GM12878 (cell line): ENCODE measurements around the gene CAPN14. TPM values are rescaled to one million over a fixed set of nuclear protein-coding genes. Genes with fewer than 3 reads are reported as not detected.

ENCODE experiments used
- ATAC-seq: fragments of 200-7000 bp; cut with Tn5 transposase; 3 replicates; pipeline ENCODE4 v1.9.1; 2020; ENCODE audit warnings: mild to moderate bottlenecking, moderate library complexity
- BruUV-seq: library from RNA; stranded (reverse); fragments of 400-500 nt; replicated peaks from 2 replicates; lab custom pipeline; 2021; lab: Mats Ljungman, UMichigan
- CTCF ChIA-PET: fragments of 300-600 bp; sonication (Branson Sonifier 250); formaldehyde crosslinking; extraction: SDS; loops from one replicate; lab custom pipeline; 2021; ENCODE audit warnings: inconsistent platforms; lab: Yijun Ruan, JAX
- POLR2A ChIA-PET: fragments of 350-600 bp; formaldehyde crosslinking; extraction: SDS; loops from one replicate; lab custom pipeline; 2021; ENCODE audit warnings: inconsistent platforms; lab: Charles Lee
- RAD21 ChIA-PET: fragments of 300-600 bp; sonication (Branson Sonifier 250); formaldehyde crosslinking; loops from one replicate; lab custom pipeline; 2023; ENCODE audit warnings: antibody characterized with exemption; ENCODE audit not compliant: unreplicated experiment; lab: Charles Lee
- SMC1A ChIA-PET: fragments of 300-600 bp; sonication (Branson Sonifier 250); formaldehyde crosslinking; loops from one replicate; lab custom pipeline; 2023; ENCODE audit not compliant: unreplicated experiment, uncharacterized antibody; lab: Charles Lee
- DNase-seq: peaks from one replicate; pipeline ENCODE4 v3.0.0-alpha.2; 2011; ENCODE audit warnings: low read depth, low spot score
- FAIRE-seq: peaks from 3 replicates; lab custom pipeline; 2011; peaks lifted over from hg19 to GRCh38; lab: Jason Lieb, UNC
- H2AFZ ChIP-seq: 2 replicates; pipeline ENCODE4 v1.6.0; 2011; ENCODE audit warnings: low read depth, low read length, control low read depth; ENCODE audit not compliant: control insufficient read depth
- H3K27ac ChIP-seq: 2 replicates; pipeline ENCODE4 v1.5.1; 2011; ENCODE audit warnings: control low read depth; ENCODE audit not compliant: control insufficient read depth, insufficient read depth
- H3K27me3 ChIP-seq, 2 experiments: replicated peaks in 1 of 2; 2 replicates each; pipeline versions ENCODE4 v1.6.0 to v1.6.1; 2011; ENCODE audit warnings: low read length in 1 of 2; ENCODE audit not compliant: control insufficient read depth in 2 of 2, insufficient read depth in 2 of 2
- H3K36me3 ChIP-seq, 2 experiments: 2 replicates each; pipeline ENCODE4 v1.5.1; 2011; ENCODE audit warnings: low read length in 1 of 2; ENCODE audit not compliant: control insufficient read depth in 2 of 2, insufficient read depth in 2 of 2
- H3K4me1 ChIP-seq: 2 replicates; pipeline ENCODE4 v1.6.1; 2011; ENCODE audit warnings: mild to moderate bottlenecking, low read length, moderate library complexity, mixed read lengths; ENCODE audit not compliant: control insufficient read depth, insufficient read depth
- H3K4me2 ChIP-seq: 2 replicates; pipeline ENCODE4 v1.6.0; 2011; ENCODE audit warnings: control low read depth; ENCODE audit not compliant: control insufficient read depth, insufficient read depth
- H3K4me3 ChIP-seq: fragments of 200-600 bp; sonication (generic); 2 replicates; pipeline ENCODE4 v1.5.1; 2016
- H3K79me2 ChIP-seq: 2 replicates; pipeline ENCODE4 v1.6.0; 2011; ENCODE audit warnings: low read length; ENCODE audit not compliant: control insufficient read depth, insufficient read depth
- H3K9ac ChIP-seq: 2 replicates; pipeline ENCODE4 v1.8.0; 2011; ENCODE audit warnings: low read length, control low read depth, mixed read lengths; ENCODE audit not compliant: control insufficient read depth, insufficient read depth
- H3K9me3 ChIP-seq: replicated peaks from 3 replicates; pipeline ENCODE4 v1.5.1; 2011; ENCODE audit warnings: mild to moderate bottlenecking, low read length; ENCODE audit not compliant: control insufficient read depth, insufficient read depth
- H4K20me1 ChIP-seq: 2 replicates; pipeline ENCODE4 v1.6.0; 2011; ENCODE audit not compliant: control insufficient read depth, insufficient read depth
- BRCA1 ChIP-seq: IDR thresholded peaks from 2 replicates; pipeline ENCODE4 v1.6.1; 2011; ENCODE audit warnings: low read depth, low read length, improper control_type of control experiment
- HDAC6 ChIP-seq: fragments of 200-600 bp; sonication (generic); IDR thresholded peaks from one replicate; pipeline ENCODE4 v1.8.0; 2017; ENCODE audit warnings: antibody characterized with exemption; ENCODE audit not compliant: unreplicated experiment
- JUNB ChIP-seq: IDR thresholded peaks from 2 replicates; pipeline ENCODE4 v1.6.1; 2016; ENCODE audit warnings: antibody characterized with exemption, mild to moderate bottlenecking
- MEF2A ChIP-seq: IDR thresholded peaks from 2 replicates; pipeline ENCODE4 v1.6.1; 2011; ENCODE audit warnings: low read depth, mild to moderate bottlenecking, low read length, moderate library complexity; ENCODE audit not compliant: insufficient read depth
- MTA2 ChIP-seq: fragments of 450-650 bp; IDR thresholded peaks from 2 replicates; pipeline ENCODE4 v1.6.1; 2016; ENCODE audit warnings: low read depth, mild to moderate bottlenecking, moderate library complexity
- MXI1 ChIP-seq: fragments of 150-350 bp; IDR thresholded peaks from 2 replicates; pipeline ENCODE4 v1.6.1; 2011; ENCODE audit warnings: low read depth, mild to moderate bottlenecking, inconsistent platforms, low read length, improper control_type of control experiment
- NFIC ChIP-seq: IDR thresholded peaks from 2 replicates; pipeline ENCODE4 v1.6.1; 2012; ENCODE audit warnings: low read depth, mild to moderate bottlenecking, inconsistent platforms, low read length, moderate library complexity
- PAX5 ChIP-seq: IDR thresholded peaks from 2 replicates; pipeline ENCODE4 v1.6.1; 2011; ENCODE audit warnings: low read depth, low read length, borderline replicate concordance
- POLR2A ChIP-seq: IDR thresholded peaks from 2 replicates; pipeline ENCODE4 v1.6.1; 2011; ENCODE audit warnings: low read depth, mild to moderate bottlenecking, low read length
- RAD51 ChIP-seq: fragments of 450-650 bp; IDR thresholded peaks from 2 replicates; pipeline ENCODE4 v1.6.1; 2016; ENCODE audit warnings: moderate library complexity, mild to moderate bottlenecking, inconsistent platforms
- ZNF384 ChIP-seq: IDR thresholded peaks from 2 replicates; pipeline ENCODE4 v1.6.1; 2012; ENCODE audit warnings: low read depth, mild to moderate bottlenecking, low read length, improper control_type of control experiment, borderline replicate concordance
- ZZZ3 ChIP-seq: IDR thresholded peaks from 2 replicates; pipeline ENCODE4 v1.6.1; 2011; ENCODE audit warnings: low read depth; ENCODE audit not compliant: control insufficient read depth, insufficient read length
- WGBS: methylation state at CpG from one replicate; pipeline ENCODE4 v1.1.6; 2016; ENCODE audit warnings: low lambda C conversion rate; ENCODE audit not compliant: insufficient replicate concordance, insufficient coverage; ENCODE audit errors: missing lambda C conversion rate; 5-methylcytosine and 5-hydroxymethylcytosine counted together
- in situ Hi-C: fragments of 300-500 bp; cut with MboI; formaldehyde crosslinking; loops from 9 replicates; pipeline ENCODE4 v1.14.3; 2018; ENCODE audit warnings: mixed read lengths
- intact Hi-C: fragments of 100-400 bp; cut with micrococcal nuclease; formaldehyde crosslinking; loops from one replicate; pipeline ENCODE4 v1.14.2; 2022; ENCODE audit not compliant: unreplicated experiment
- polyA plus RNA-seq, 11 experiments: library from polyadenylated mRNA; depleted of rRNA in 4 of 11; unstranded in 6 of 11; stranded (reverse) in 5 of 11; fragments of >200 nt; fragmentation: Nextera tagmentation in 4 of 11; fragmentation: Illumina TruSeq in 1 of 11; extraction: Ambion mirVana in 4 of 11; extraction: Trizol in 1 of 11; gene quantifications; 1 replicate in 1 of 11; 2 replicates in 10 of 11; pipeline versions ENCODE4 v1.2.1 to v1.2.3, GENCODE V29; 2011 to 2016; ENCODE audit warnings: inconsistent platforms in 2 of 11, missing spikeins in 2 of 11, low read depth in 1 of 11
- total RNA-seq, 4 experiments: library from RNA; depleted of rRNA in 3 of 4; stranded (reverse); fragments of >200 nt in 3 of 4; fragmentation: Illumina TruSeq in 1 of 4; extraction: Trizol in 1 of 4; gene quantifications; 2 replicates each; pipeline versions ENCODE4 v1.2.1 to v1.2.3, GENCODE V29; 2013 to 2021
- TF ChIP-seq, protein P1 (sequence below): fragments of 450-650 bp; IDR thresholded peaks from 2 replicates; pipeline ENCODE4 v1.6.1; 2018; ENCODE audit warnings: borderline replicate concordance, mild to moderate bottlenecking; ENCODE audit not compliant: partially characterized antibody
- TF ChIP-seq, protein P2 (sequence below): IDR thresholded peaks from 2 replicates; pipeline ENCODE4 v1.6.1; 2011; ENCODE audit warnings: mild to moderate bottlenecking, low read depth, low read length, moderate library complexity; ENCODE audit not compliant: insufficient replicate concordance
- TF ChIP-seq, protein P3 (sequence below): fragments of 450-650 bp; IDR thresholded peaks from 2 replicates; pipeline ENCODE4 v1.6.1; 2016; ENCODE audit warnings: mild to moderate bottlenecking
- TF ChIP-seq, protein P4 (sequence below): fragments of 450-650 bp; IDR thresholded peaks from 2 replicates; pipeline ENCODE4 v1.6.1; 2017; ENCODE audit warnings: low read depth, mild to moderate bottlenecking, moderate library complexity

CAPN14 gene
- total and polyA plus RNA-seq, 10 of the 15 experiments (the other 5 are each of a cell fraction or from before 2014, with no cell fraction given), result 0.08 to 1.5 (median 1.1) TPM

- DNase-seq (no peak), FAIRE-seq (no peak), ATAC-seq (no peak)
- Histone ChIP-seq H2AFZ (no peak overlapping the region), H3K27ac (no peak overlapping the region), H3K79me2 (no peaks in the 10 kb centered on the region), H3K9me3 (no peaks in the 10 kb centered on the region), H3K9ac (no peak overlapping the region), H3K4me3 (no peak overlapping the region), H3K4me2 (no peak overlapping the region), H3K27me3 (no peaks in the 10 kb centered on the region), H4K20me1 (no peaks in the 10 kb centered on the region), H3K4me1 (peaks cover 8% of the 10 kb centered on the region), H3K36me3 (no peaks in the 10 kb centered on the region)
- ChIA-PET RAD21 (interaction anchor here (1.0 kb wide), 1 partner anchor 15 kb away, joined by 4 read pairs; no protein-coding TSS in a partner anchor), POLR2A (interaction anchor here (1.5 kb wide), 1 partner anchor 15 kb away, joined by 5 read pairs; no protein-coding TSS in a partner anchor), CTCF (interaction anchor here (1.1 to 6.8 kb wide), 2 partner anchors 17 to 81 kb away, joined by 3 to 68 read pairs; no protein-coding TSS in a partner anchor), SMC1A (interaction anchor here (1.2 to 1.6 kb wide), 2 partner anchors 15 to 31 kb away, joined by 3 to 4 read pairs; no protein-coding TSS in a partner anchor)
- in situ Hi-C loops (no loop called here), intact Hi-C loops (no loop called here)
- BruUV-seq, result no TSS peak
- 64% methylated on average over 10 of the region's 10 CpGs for WGBS
- TF ChIP-seq RAD51 (no peak), MTA2 (no peak), POLR2A (no peak), JUNB (no peak), MXI1 (no peak), PAX5 (no peak), NFIC (no peak), ZZZ3 (no peak), BRCA1 (no peak), HDAC6 (no peak), MEF2A (no peak), ZNF384 (no peak)
- TF ChIP-seq, protein P1, sequence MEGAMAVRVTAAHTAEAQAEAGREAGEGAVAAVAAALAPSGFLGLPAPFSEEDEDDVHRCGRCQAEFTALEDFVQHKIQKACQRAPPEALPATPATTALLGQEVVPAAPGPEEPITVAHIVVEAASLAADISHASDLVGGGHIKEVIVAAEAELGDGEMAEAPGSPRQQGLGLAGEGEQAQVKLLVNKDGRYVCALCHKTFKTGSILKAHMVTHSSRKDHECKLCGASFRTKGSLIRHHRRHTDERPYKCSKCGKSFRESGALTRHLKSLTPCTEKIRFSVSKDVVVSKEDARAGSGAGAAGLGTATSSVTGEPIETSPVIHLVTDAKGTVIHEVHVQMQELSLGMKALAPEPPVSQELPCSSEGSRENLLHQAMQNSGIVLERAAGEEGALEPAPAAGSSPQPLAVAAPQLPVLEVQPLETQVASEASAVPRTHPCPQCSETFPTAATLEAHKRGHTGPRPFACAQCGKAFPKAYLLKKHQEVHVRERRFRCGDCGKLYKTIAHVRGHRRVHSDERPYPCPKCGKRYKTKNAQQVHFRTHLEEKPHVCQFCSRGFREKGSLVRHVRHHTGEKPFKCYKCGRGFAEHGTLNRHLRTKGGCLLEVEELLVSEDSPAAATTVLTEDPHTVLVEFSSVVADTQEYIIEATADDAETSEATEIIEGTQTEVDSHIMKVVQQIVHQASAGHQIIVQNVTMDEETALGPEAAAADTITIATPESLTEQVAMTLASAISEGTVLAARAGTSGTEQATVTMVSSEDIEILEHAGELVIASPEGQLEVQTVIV, result no peak
- TF ChIP-seq, protein P2, sequence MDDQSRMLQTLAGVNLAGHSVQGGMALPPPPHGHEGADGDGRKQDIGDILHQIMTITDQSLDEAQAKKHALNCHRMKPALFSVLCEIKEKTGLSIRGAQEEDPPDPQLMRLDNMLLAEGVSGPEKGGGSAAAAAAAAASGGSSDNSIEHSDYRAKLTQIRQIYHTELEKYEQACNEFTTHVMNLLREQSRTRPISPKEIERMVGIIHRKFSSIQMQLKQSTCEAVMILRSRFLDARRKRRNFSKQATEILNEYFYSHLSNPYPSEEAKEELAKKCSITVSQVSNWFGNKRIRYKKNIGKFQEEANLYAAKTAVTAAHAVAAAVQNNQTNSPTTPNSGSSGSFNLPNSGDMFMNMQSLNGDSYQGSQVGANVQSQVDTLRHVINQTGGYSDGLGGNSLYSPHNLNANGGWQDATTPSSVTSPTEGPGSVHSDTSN, result no peak
- TF ChIP-seq, protein P3, sequence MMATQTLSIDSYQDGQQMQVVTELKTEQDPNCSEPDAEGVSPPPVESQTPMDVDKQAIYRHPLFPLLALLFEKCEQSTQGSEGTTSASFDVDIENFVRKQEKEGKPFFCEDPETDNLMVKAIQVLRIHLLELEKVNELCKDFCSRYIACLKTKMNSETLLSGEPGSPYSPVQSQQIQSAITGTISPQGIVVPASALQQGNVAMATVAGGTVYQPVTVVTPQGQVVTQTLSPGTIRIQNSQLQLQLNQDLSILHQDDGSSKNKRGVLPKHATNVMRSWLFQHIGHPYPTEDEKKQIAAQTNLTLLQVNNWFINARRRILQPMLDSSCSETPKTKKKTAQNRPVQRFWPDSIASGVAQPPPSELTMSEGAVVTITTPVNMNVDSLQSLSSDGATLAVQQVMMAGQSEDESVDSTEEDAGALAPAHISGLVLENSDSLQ, result no peak
- TF ChIP-seq, protein P4, sequence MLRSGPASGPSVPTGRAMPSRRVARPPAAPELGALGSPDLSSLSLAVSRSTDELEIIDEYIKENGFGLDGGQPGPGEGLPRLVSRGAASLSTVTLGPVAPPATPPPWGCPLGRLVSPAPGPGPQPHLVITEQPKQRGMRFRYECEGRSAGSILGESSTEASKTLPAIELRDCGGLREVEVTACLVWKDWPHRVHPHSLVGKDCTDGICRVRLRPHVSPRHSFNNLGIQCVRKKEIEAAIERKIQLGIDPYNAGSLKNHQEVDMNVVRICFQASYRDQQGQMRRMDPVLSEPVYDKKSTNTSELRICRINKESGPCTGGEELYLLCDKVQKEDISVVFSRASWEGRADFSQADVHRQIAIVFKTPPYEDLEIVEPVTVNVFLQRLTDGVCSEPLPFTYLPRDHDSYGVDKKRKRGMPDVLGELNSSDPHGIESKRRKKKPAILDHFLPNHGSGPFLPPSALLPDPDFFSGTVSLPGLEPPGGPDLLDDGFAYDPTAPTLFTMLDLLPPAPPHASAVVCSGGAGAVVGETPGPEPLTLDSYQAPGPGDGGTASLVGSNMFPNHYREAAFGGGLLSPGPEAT, result no peak
Observed at GRCh38 chr2:31238126-31238905, 21.0 kb upstream of the CAPN14 start.
